Neutrophil (primary cell): Measurements from ENCODE around the gene FERMT1.
"Not testable (repeated sequence)": the region's sequence is repeated elsewhere in the genome, so short reads cannot be mapped to it uniquely, and the experiment has no call there.

Source experiments
- H3K27ac ChIP-seq: fragments of 200-600 bp; sonication (generic); 2 replicates; pipeline ENCODE4 v1.5.1; 2016; ENCODE audit warnings: mild to moderate bottlenecking, moderate library complexity
- H3K27me3 ChIP-seq: fragments of 200-600 bp; sonication (generic); 2 replicates; pipeline ENCODE4 v1.6.0; 2016; ENCODE audit warnings: mild to moderate bottlenecking
- H3K36me3 ChIP-seq: fragments of 200-600 bp; sonication (generic); 2 replicates; pipeline ENCODE4 v1.5.1; 2017
- H3K4me1 ChIP-seq, 2 experiments: fragments of 200-600 bp in 1 of 2; sonication (generic) in 1 of 2; 1 replicate in 1 of 2; 2 replicates in 1 of 2; pipeline versions ENCODE4 v1.5.1 to v1.6.1; 2013 to 2016; ENCODE audit warnings: low read depth in 1 of 2, low read length in 1 of 2, mild to moderate bottlenecking in 1 of 2, moderate library complexity in 1 of 2; ENCODE audit not compliant: control insufficient read depth in 1 of 2, insufficient read depth in 1 of 2
- H3K4me3 ChIP-seq, 2 experiments: fragments of 200-600 bp in 1 of 2; sonication (generic) in 1 of 2; 1 replicate in 1 of 2; 2 replicates in 1 of 2; pipeline ENCODE4 v1.5.1; 2013 to 2016; ENCODE audit warnings: low read depth in 1 of 2, low read length in 1 of 2, mild to moderate bottlenecking in 1 of 2, moderate library complexity in 1 of 2
- H3K9me3 ChIP-seq: fragments of 200-600 bp; sonication (generic); 2 replicates; pipeline ENCODE4 v1.5.1; 2016
- CTCF ChIP-seq: fragments of 200-600 bp; sonication (generic); IDR thresholded peaks from 2 replicates; pipeline ENCODE4 v1.5.1; 2016; ENCODE audit warnings: antibody characterized with exemption

Gene FERMT1

DNA sequence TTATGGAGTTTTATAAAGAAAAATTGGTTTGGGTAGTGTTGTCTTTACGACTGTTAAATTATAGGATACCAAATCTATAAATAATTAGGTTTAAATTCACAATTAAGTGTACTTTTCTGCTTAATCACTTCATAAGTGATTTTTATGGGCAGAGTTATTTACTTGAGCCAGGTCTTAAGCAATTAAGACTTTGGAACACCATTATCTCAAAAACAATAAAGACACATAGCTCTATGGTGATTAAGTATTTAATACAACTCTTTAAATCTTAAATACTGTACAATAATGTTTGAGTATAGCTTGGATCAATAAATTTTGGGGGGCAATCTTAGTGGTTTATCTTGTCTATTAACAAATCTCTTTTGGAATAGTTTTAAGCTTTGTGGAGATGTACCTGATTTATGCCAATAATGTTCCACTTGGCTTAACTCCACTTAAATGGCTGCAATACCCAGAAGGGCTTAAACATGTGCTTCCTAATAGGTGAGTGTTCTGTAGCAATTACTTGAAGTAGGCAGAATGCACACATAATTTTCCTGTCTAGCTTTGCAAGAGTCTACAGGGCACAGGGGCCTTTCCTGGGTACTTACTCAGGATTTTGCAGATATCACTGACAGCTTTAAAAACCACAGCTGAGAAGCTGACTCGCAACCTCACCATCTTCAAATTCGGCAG, 7.5 kb downstream of the FERMT1 start:
- TF ChIP-seq CTCF = no peak

GRCh38 chr20:6114696-6115095, 8.1 kb downstream of the FERMT1 start:
- Histone ChIP-seq H3K27ac (no peak overlapping the region), H3K9me3 (peaks cover 8% of the 10 kb centered on the region), H3K36me3 (no peaks in the 10 kb centered on the region), H3K4me3 (no peak overlapping the region), H3K27me3 (peaks cover 8% of the 10 kb centered on the region), H3K4me1 (no peaks in the 10 kb centered on the region)
- TF ChIP-seq CTCF = no peak

More for the DNA sequence above, 7.5 kb downstream of the FERMT1 start:
- Histone ChIP-seq H3K4me1 (no peaks in the 10 kb centered on the region), H3K27me3 (peaks cover 15% of the 10 kb centered on the region), H3K27ac (no peak overlapping the region), H3K36me3 (no peaks in the 10 kb centered on the region), H3K9me3 (peaks cover 8% of the 10 kb centered on the region), H3K4me3 (no peak overlapping the region)

- peaks cover 8% of the 10 kb centered on the region for H3K9me3 ChIP-seq
- H3K36me3 ChIP-seq = no peaks in the 10 kb centered on the region
- no peak for TF ChIP-seq CTCF
- H3K27ac ChIP-seq = no peak overlapping the region
- H3K4me3 ChIP-seq = no peak overlapping the region
- no peaks in the 10 kb centered on the region for H3K4me1 ChIP-seq
- peaks cover under 1% of the 10 kb centered on the region for H3K27me3 ChIP-seq
Observed at GRCh38 chr20:6113951-6114350, 8.9 kb downstream of the FERMT1 start.

DNA sequence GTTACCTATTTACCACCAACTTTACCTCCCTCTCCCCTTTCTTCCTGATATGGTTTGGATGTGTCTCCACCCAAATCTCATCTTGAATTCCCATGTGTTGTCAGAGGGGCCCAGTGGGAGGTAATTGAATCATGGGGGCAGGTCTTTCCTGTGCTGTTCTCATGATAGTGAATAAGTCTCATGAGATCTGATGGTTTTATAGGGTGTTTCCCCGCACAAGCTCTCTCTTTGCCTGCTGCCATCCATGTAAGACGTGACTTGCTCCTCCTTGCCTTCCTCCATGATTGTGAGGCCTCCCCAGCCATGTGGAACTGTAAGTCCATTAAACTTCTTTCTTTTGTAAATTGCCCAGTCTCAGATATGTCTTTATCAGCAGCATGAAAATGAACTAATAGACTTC, 9.9 kb downstream of the FERMT1 start:
- not testable (repeated sequence) for H3K4me3 ChIP-seq, H3K36me3 ChIP-seq, H3K4me1 ChIP-seq, H3K27ac ChIP-seq, H3K9me3 ChIP-seq, H3K27me3 ChIP-seq

- TF ChIP-seq CTCF = no peak
- Histone ChIP-seq H3K4me3 (no peak overlapping the region), H3K36me3 (no peaks in the 10 kb centered on the region), H3K9me3 (no peaks in the 10 kb centered on the region), H3K4me1 (no peaks in the 10 kb centered on the region), H3K27ac (no peak overlapping the region), H3K27me3 (no peaks in the 10 kb centered on the region)
Observed at GRCh38 chr20:6108330-6108729, 14.5 kb downstream of the FERMT1 start.

- TF ChIP-seq CTCF = no peak
- Histone ChIP-seq H3K36me3 (no peaks in the 10 kb centered on the region), H3K4me1 (peaks cover 0 to 5% of the 10 kb centered on the region in 2 experiments), H3K4me3 (no peak overlapping the region), H3K27ac (no peak overlapping the region), H3K27me3 (no peaks in the 10 kb centered on the region), H3K9me3 (no peaks in the 10 kb centered on the region)
Observed at GRCh38 chr20:6104493-6105188, 18.2 kb downstream of the FERMT1 start.
